WERI-Rb-1 (cell line): ENCODE measurements around the gene LIN28B.
"Not testable (repeated sequence)": the region's sequence is repeated elsewhere in the genome, so short reads cannot be mapped to it uniquely, and the experiment has no call there.

Experiments used
- DNase-seq: peaks from one replicate; pipeline ENCODE4 v3.0.0-alpha.2; 2020
- H3K27ac ChIP-seq: fragments of 250-450 bp; sonication (Bioruptor Pico); 2 replicates; pipeline ENCODE4 v1.5.1; 2020; ENCODE audit warnings: mild to moderate bottlenecking, moderate library complexity
- H3K27me3 ChIP-seq: fragments of 250-450 bp; sonication (Bioruptor Pico); 2 replicates; pipeline ENCODE4 v1.5.1; 2021; ENCODE audit warnings: mild to moderate bottlenecking, low read depth, moderate library complexity; ENCODE audit not compliant: insufficient read depth, severe bottlenecking
- H3K36me3 ChIP-seq: fragments of 250-450 bp; sonication (Bioruptor Pico); 2 replicates; pipeline ENCODE4 v1.5.1; 2020; ENCODE audit warnings: mild to moderate bottlenecking, moderate library complexity
- H3K4me3 ChIP-seq: 2 replicates; pipeline ENCODE4 v1.5.1; 2011; ENCODE audit warnings: low read depth, mild to moderate bottlenecking, control low read depth, low read length
- H3K9me3 ChIP-seq: fragments of 250-450 bp; sonication (Bioruptor Pico); 2 replicates; pipeline ENCODE4 v1.5.1; 2021; ENCODE audit warnings: mild to moderate bottlenecking, moderate library complexity; ENCODE audit not compliant: severe bottlenecking
- TF ChIP-seq, protein P1 (sequence below): IDR thresholded peaks from 2 replicates; pipeline ENCODE4 v1.5.1; 2011; ENCODE audit warnings: low read depth, mild to moderate bottlenecking, control low read depth, inconsistent platforms, low read length

The LIN28B gene

DNA sequence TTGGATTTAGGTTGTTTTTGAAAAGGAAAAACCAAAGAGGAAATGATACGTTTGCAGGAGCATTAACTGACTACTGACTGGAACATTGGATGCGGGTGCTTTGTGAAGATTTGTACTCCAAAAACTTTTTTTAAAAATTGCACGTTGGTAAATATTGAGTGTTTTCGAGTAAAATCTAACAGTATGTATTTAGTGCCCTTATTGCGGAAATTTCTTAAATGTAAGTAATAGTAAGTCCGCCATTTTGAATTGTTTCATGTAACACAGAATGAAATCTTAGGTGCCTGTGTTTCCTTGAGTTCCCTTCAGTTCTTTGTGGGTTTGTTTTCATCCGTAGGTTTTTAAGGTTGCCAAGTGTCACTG is 15.2 kb upstream of the LIN28B start:
- TF ChIP-seq, protein P1, sequence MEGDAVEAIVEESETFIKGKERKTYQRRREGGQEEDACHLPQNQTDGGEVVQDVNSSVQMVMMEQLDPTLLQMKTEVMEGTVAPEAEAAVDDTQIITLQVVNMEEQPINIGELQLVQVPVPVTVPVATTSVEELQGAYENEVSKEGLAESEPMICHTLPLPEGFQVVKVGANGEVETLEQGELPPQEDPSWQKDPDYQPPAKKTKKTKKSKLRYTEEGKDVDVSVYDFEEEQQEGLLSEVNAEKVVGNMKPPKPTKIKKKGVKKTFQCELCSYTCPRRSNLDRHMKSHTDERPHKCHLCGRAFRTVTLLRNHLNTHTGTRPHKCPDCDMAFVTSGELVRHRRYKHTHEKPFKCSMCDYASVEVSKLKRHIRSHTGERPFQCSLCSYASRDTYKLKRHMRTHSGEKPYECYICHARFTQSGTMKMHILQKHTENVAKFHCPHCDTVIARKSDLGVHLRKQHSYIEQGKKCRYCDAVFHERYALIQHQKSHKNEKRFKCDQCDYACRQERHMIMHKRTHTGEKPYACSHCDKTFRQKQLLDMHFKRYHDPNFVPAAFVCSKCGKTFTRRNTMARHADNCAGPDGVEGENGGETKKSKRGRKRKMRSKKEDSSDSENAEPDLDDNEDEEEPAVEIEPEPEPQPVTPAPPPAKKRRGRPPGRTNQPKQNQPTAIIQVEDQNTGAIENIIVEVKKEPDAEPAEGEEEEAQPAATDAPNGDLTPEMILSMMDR = no peak
- H3K9me3 ChIP-seq = no peaks in the 10 kb centered on the region
- no peak for DNase-seq
- peak overlapping the region; percentile 99 for H3K4me3 ChIP-seq
- no peaks in the 10 kb centered on the region for H3K27me3 ChIP-seq
- peaks cover 3% of the 10 kb centered on the region; the same call in 1 of the 2 replicates for H3K36me3 ChIP-seq
- H3K27ac ChIP-seq = peak overlapping the region; percentile 99

DNA sequence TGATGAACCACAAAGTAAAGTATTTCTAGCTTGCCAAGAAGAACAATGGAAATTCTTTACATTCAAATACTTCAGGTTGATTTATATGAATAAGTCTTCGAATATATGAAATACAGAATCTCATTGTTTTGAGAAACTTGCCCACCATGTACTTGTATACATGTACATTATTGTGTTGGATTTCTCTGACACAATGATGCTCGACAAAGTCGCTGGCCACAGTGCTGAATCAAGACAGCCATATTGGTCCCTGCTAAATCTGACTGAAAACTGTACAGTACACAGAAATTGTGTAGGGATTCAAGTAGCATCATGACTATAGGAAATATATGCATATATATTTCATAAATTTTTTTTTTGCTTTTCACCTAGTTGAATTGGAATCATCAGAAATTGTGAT is 13.1 kb upstream of the LIN28B start:
- no peak for DNase-seq
- Histone ChIP-seq H3K36me3 (peaks cover 3% of the 10 kb centered on the region; the same call in 1 of the 2 replicates), H3K9me3 (no peaks in the 10 kb centered on the region), H3K27ac (no peak overlapping the region), H3K4me3 (no peak overlapping the region), H3K27me3 (no peaks in the 10 kb centered on the region)
- TF ChIP-seq, protein P1 = no peak

DNA sequence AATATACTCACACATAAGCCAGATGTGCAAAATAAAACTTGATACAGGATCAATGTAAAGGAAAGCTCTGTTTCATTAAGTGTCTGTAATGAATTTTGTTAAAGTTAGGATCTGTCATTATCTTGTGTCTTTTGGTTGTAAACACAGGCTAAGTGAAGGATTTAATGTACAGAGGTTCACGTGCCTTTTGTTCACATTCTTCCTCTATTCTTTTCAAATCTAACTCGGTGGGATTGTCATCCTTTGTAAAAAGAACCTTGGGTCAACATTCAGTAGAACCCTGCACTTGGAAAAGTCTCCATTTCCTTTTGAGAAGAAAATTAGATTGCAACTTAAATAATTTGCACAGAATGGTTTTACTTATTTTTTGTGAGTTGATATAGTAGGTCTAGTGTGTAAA is 7.7 kb upstream of the LIN28B start:
- H3K27ac ChIP-seq = no peak overlapping the region
- no peaks in the 10 kb centered on the region for H3K36me3 ChIP-seq
- H3K4me3 ChIP-seq = no peak overlapping the region
- no peak for DNase-seq
- TF ChIP-seq, protein P1 = no peak
- H3K9me3 ChIP-seq = no peaks in the 10 kb centered on the region
- H3K27me3 ChIP-seq = no peaks in the 10 kb centered on the region

DNA sequence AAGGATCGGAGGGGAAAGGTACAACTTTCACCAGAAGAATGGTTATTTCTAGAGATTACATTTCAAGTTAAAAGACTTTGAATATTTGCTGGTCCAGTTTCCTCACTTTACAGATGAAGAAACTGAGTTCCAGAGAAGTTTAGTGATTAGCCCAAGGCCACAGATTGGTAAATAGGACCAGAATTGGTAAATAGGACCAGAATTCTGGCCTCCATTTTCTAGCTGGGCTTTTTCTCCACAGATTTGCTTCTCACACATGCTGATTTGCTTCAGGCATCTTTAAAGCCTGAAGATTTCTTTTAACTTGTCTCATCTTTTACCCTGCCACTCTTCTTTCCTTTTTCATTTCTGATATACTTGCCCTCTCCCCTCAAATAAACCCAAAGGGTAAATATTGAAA is 5.2 kb upstream of the LIN28B start:
- Histone ChIP-seq H3K9me3 (no peaks in the 10 kb centered on the region), H3K27me3 (no peaks in the 10 kb centered on the region), H3K36me3 (no peaks in the 10 kb centered on the region), H3K27ac (no peak overlapping the region), H3K4me3 (no peak overlapping the region)
- DNase-seq = no peak
- TF ChIP-seq, protein P1 = no peak

DNA sequence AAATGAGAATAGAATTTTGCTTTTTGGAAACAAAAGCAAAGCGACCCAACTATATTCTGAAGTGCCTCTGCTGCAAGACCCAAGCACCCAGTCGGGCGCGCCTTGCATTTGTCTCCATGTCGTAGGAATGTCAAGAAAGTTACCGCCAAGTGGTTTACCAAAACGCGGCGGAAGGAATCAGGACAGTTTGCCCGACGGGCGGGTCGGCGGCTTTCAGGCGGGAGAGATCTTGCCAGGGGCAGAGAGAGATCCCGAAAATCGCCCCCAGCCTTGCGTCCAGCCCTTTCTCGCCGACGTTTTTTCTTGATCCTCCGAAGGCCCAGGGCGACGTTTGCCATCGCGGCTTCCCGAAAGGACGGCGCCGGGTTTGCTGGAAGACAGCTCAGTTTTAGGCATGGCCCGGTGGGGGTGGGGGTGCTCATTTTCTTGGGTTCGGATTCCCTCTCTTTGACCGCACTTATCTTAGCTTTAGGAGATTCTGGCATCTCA is 4.0 kb upstream of the LIN28B start:
- TF ChIP-seq, protein P1 = no peak
- Histone ChIP-seq H3K9me3 (no peaks in the 10 kb centered on the region), H3K36me3 (no peaks in the 10 kb centered on the region), H3K27me3 (no peaks in the 10 kb centered on the region), H3K4me3 (no peak overlapping the region), H3K27ac (no peak overlapping the region)
- no peak for DNase-seq

DNA sequence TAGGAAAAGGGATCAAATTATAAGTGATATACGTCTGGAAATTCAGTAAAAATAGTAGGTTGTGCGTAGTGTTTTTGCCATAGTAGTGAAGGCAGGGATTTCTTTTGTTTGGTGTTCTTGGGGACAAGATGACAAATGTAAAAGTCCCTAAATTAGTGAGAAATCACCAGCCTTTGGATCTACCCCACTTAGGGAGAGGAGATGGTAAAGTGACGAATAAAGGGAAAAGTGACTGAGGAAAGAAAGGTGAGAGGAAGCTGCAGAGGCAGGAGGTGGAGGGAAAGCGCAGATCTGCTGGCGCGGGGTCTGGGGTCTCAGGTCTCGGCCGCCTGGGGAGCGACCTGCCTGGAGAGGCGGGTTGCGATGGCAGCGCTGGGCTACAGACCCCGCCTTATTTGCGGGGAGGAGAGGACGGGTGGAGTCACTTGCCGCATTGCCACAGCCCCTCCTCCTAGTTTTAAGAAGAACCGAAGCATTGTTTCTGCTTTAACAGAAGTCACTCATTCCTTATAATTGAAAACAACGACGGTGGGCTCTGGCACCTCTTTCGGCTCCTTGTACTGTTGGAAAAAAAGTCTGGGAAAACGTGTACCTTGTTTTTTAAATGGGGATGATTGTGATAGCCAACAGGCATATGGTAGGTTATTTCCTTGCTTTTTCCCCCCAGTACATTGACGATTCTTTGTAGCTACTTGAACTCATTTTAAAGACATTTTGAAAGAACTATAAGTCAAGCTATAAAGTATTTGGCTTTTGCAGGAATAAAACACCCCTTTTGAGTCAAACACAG is 3.3 kb upstream of the LIN28B start:
- not testable (repeated sequence) for H3K9me3 ChIP-seq, H3K27ac ChIP-seq, H3K36me3 ChIP-seq, H3K4me3 ChIP-seq, DNase-seq, H3K27me3 ChIP-seq
